ENCODE measurements around the gene C9orf50.
"Not testable (repeated sequence)": the region's sequence is repeated elsewhere in the genome, so short reads cannot be mapped to it uniquely, and the experiment has no call there.

The C9orf50 gene

GRCh38 chr9:129647635-129648034 is 26.7 kb upstream of the C9orf50 start:
- no peak for DNase-seq

- no peak for DNase-seq
Observed at GRCh38 chr9:129646654-129647053, 25.8 kb upstream of the C9orf50 start.

GRCh38 chr9:129646252-129646651 is 25.4 kb upstream of the C9orf50 start:
- no peak for DNase-seq

- DNase-seq: no peak
Observed at GRCh38 chr9:129644902-129645301, 24.0 kb upstream of the C9orf50 start.

GRCh38 chr9:129644365-129644764 is 23.5 kb upstream of the C9orf50 start:
- no peak for DNase-seq

- no peak for DNase-seq
Observed at GRCh38 chr9:129643706-129644105, 22.8 kb upstream of the C9orf50 start.

- DNase-seq: peak; percentile 88 to 89
Observed at GRCh38 chr9:129641750-129642585, 21.1 kb upstream of the C9orf50 start, which contains the start of gene ASB6. Gene ASB6 (minus strand): TSS chr9:129642151. CDS start chr9:129641999, 152 bp downstream.

GRCh38 chr9:129640871-129641749 is 20.2 kb upstream of the C9orf50 start:
- DNase-seq: no peak

- DNase-seq: no peak
Observed at GRCh38 chr9:129640086-129640870, 19.4 kb upstream of the C9orf50 start.

GRCh38 chr9:129639756-129640085 is 18.8 kb upstream of the C9orf50 start:
- no peak for DNase-seq

GRCh38 chr9:129639034-129639630 is 18.2 kb upstream of the C9orf50 start:
- DNase-seq: no peak

- no peak for DNase-seq
Observed at GRCh38 chr9:129637673-129638439, 17.0 kb upstream of the C9orf50 start.

GRCh38 chr9:129637102-129637501 is 16.2 kb upstream of the C9orf50 start:
- DNase-seq: no peak

- DNase-seq: not testable (repeated sequence)
Observed at GRCh38 chr9:129636343-129636742, 15.4 kb upstream of the C9orf50 start.

GRCh38 chr9:129635099-129636065 is 14.5 kb upstream of the C9orf50 start:
- DNase-seq: no peak

GRCh38 chr9:129633848-129634247 is 12.9 kb upstream of the C9orf50 start:
- no peak for DNase-seq

- DNase-seq: no peak
Observed at GRCh38 chr9:129633207-129633606, 12.3 kb upstream of the C9orf50 start.

- no peak for DNase-seq
Observed at GRCh38 chr9:129632460-129632859, 11.6 kb upstream of the C9orf50 start.

- DNase-seq: no peak
Observed at GRCh38 chr9:129631674-129632129, 10.8 kb upstream of the C9orf50 start.

- no peak for DNase-seq
Observed at GRCh38 chr9:129630967-129631673, 10.2 kb upstream of the C9orf50 start.

Data from activated CD4-positive, alpha-beta T cell treated with anti-CD3 and anti-CD28 coated beads for 4 hours (primary cell).